Gastrocnemius medialis (tissue), 4 donors: ENCODE results near the gene ATP13A3.
"Not testable (repeated sequence)": the region's sequence is repeated elsewhere in the genome, so short reads cannot be mapped to it uniquely, and the experiment has no call there.

Experiments used
- POLR2A ChIP-seq, 2 donors: fragments of 450-650 bp; IDR thresholded peaks; one replicate each; pipeline ENCODE4 v1.6.1; 2017; ENCODE audit warnings: antibody characterized with exemption in 2 of 2, mild to moderate bottlenecking in 2 of 2, moderate library complexity in 2 of 2
- TF ChIP-seq, protein P1 (sequence below), 5 experiments: fragments of 450-650 bp in 3 of 5; fragments of 200-600 bp in 2 of 5; sonication (generic) in 2 of 5; IDR thresholded peaks in 4 of 5; conservative IDR thresholded peaks in 1 of 5; 1 replicate in 4 of 5; 2 replicates in 1 of 5; pipeline ENCODE4 v1.5.1; 2016 to 2019; ENCODE audit warnings: antibody characterized with exemption in 5 of 5, mild to moderate bottlenecking in 3 of 5, moderate library complexity in 3 of 5

DNA sequence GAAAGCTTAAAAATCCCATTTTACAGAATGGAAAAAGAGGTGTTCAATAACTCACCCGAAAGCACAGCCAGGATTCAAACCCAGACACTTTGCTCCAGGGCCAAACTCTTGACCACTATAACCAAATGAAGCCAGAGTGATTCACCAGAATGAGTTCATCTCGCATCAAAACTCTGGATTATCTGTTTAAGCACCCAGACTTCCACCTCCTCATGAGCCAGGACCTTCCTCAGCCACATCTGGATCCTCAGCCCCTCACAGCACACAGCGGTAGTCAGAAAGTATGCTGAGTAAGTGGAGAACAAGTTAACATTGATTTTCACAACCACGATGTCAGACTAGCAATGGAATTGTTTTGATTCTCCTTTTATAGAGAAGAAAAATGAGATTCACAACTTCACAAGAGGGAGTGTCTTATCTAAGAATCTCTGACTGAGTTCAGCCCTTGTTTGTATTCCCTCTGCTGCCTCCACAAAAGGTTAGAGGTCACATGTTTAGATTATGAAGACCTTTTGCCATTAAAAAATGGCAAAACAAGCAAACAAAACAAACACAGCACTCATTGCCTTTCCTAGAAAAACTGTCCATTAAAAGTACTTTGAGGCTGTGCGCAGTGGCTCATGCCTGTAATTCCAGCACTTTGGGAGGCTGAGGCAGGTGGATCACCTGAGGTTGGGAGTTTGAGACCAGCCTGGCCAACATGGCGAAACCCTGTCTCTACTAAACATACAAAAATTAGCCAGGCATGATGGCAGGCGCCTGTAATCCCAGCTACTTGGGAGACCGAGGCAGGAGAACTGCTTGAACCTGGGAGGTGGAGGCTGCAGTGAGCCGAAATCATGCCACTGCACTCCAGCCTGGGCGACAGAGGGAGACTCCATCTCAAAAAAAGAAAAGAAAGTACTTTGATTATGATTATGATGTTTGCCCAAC lies 7.5 kb upstream of the ATP13A3 start:
- TF ChIP-seq, protein P1, sequence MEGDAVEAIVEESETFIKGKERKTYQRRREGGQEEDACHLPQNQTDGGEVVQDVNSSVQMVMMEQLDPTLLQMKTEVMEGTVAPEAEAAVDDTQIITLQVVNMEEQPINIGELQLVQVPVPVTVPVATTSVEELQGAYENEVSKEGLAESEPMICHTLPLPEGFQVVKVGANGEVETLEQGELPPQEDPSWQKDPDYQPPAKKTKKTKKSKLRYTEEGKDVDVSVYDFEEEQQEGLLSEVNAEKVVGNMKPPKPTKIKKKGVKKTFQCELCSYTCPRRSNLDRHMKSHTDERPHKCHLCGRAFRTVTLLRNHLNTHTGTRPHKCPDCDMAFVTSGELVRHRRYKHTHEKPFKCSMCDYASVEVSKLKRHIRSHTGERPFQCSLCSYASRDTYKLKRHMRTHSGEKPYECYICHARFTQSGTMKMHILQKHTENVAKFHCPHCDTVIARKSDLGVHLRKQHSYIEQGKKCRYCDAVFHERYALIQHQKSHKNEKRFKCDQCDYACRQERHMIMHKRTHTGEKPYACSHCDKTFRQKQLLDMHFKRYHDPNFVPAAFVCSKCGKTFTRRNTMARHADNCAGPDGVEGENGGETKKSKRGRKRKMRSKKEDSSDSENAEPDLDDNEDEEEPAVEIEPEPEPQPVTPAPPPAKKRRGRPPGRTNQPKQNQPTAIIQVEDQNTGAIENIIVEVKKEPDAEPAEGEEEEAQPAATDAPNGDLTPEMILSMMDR (IDR thresholded peaks at IDR 0.05 in 4 of 5, conservative IDR thresholded peaks at IDR 0.05 in 1 of 5), result not testable (repeated sequence)
- not testable (repeated sequence) for TF ChIP-seq POLR2A (IDR thresholded peaks at IDR 0.05)
